GM06990 (cell line): Measurements from ENCODE around the gene RCC1.
A peak's percentile ranks its signal among the peaks of the same experiment; 100 is the strongest.
"Not testable (repeated sequence)": the region's sequence is repeated elsewhere in the genome, so short reads cannot be mapped to it uniquely, and the experiment has no call there.

Experiments
- DNase-seq: peaks from one replicate; pipeline ENCODE4 v3.0.0-alpha.2; 2011; ENCODE audit not compliant: insufficient read length; ENCODE audit errors: extremely low read depth
- H3K27me3 ChIP-seq: replicated peaks from 2 replicates; pipeline ENCODE4 v1.6.0; 2011; ENCODE audit warnings: low read length; ENCODE audit not compliant: control insufficient read depth, insufficient read depth
- H3K36me3 ChIP-seq: 2 replicates; pipeline ENCODE4 v1.5.1; 2011; ENCODE audit warnings: low read length; ENCODE audit not compliant: control insufficient read depth, insufficient read depth
- H3K4me3 ChIP-seq: replicated peaks from 2 replicates; pipeline ENCODE4 v1.5.1; 2011; ENCODE audit warnings: low read depth, mild to moderate bottlenecking, control low read depth, low read length
- TF ChIP-seq, protein P1 (sequence below): IDR thresholded peaks from 2 replicates; pipeline ENCODE4 v1.5.1; 2011; ENCODE audit warnings: low read length, control low read depth, mild to moderate bottlenecking, inconsistent platforms; ENCODE audit not compliant: insufficient read depth, poor library complexity, severe bottlenecking

RCC1 gene

DNA sequence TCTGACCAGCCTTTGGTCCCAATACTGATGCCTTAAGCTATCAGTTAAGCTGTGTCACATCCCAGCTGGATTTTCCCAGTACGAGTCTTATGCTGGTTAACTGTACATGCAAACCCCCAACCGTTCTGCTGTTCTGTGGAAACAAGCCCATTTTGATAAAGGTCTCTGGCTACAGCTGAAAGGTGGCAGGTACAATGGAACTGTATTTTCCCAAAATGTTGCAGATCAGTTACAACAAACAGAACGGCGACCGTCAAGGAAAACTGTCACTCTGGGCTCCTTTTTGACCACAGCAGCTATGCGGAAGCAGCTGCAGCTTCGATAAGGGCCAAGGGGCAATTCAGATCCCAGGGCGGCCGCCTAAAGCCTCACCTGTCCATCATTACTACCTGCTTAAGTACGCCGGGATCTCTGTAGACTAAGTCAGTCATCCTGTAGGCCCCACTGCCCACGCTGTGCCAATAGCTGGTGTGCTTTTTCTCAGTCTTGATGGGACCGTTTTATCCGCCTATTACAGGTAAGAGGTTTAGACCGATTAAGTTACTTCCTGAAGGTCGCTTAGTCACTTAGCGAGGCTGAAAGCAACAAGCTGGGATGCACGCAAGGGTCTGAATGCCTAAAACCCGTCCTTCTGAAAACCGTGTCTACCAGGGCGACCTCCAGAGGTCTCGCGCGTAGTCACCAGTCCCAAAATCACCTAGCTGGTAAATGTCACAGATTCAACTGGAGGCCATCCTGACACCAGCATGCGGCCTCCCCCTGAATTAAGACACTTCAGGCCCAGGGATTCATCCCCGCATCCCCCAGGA lies 75.1 kb downstream of the RCC1 start:
- H3K27me3 ChIP-seq: no peaks in the 10 kb centered on the region
- H3K4me3 ChIP-seq: peak overlapping the region; percentile 70
- TF ChIP-seq, protein P1, sequence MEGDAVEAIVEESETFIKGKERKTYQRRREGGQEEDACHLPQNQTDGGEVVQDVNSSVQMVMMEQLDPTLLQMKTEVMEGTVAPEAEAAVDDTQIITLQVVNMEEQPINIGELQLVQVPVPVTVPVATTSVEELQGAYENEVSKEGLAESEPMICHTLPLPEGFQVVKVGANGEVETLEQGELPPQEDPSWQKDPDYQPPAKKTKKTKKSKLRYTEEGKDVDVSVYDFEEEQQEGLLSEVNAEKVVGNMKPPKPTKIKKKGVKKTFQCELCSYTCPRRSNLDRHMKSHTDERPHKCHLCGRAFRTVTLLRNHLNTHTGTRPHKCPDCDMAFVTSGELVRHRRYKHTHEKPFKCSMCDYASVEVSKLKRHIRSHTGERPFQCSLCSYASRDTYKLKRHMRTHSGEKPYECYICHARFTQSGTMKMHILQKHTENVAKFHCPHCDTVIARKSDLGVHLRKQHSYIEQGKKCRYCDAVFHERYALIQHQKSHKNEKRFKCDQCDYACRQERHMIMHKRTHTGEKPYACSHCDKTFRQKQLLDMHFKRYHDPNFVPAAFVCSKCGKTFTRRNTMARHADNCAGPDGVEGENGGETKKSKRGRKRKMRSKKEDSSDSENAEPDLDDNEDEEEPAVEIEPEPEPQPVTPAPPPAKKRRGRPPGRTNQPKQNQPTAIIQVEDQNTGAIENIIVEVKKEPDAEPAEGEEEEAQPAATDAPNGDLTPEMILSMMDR: peak; percentile 39
- peaks cover 17% of the 10 kb centered on the region for H3K36me3 ChIP-seq
- no peak for DNase-seq

DNA sequence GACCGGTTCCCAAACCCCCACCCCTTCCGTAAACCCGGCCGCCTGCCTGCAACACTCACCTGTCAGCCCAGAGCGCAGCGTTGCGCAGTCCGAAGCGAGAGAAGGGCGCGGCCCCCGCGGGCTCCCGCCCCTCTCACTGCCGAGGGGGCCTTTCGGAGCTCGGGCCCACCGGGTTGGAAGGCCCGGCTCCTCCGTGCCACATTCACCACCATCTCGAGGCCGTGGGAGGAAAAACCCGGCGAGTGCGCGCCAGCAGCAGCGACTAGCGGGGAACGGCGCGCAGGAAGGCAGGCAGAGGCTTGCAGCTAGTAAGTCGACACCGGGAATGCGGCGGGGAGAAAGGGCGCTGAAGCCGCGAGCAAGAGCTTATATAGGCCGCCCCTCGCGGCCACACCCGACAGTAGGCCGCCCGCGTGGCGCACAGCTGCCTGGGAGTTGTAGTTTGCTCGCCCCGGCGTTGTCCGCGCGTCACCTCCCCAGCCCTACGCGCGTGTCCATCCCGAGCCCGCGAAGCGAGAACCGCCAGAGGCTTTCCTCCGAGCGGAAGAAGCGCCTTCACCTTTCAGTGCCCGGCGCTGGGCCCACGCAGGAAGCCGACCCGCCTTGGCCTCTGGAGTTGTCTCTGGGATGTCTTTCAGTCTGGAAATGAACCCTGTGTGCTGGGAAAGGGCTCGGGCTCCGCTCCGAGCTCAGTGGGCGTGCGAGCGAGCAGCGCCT lies 75.8 kb downstream of the RCC1 start:
- TF ChIP-seq, protein P1: no peak
- Histone ChIP-seq H3K4me3 (peak overlapping the region; percentile 70), H3K27me3 (no peaks in the 10 kb centered on the region), H3K36me3 (peaks cover 17% of the 10 kb centered on the region)
- peak; percentile 99 for DNase-seq

DNA sequence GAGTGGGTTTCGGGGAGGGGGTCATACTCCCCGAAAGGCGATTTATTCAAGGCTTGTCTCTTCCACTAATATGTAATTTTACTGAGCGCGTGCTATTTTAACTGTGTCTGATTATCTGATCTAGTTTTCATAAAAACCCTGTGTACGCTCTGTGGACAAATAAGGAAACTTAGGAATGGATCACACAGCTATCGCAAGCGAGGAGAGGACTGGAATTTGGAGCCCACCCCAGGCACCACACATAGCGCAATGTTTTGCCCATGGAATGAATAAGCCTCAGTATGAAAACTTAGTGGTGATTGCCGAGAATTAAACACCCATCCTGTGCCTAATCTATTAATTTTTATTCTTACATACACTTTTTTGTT lies 76.4 kb downstream of the RCC1 start:
- no peak for DNase-seq
- Histone ChIP-seq H3K4me3 (peak overlapping the region; percentile 70), H3K27me3 (no peaks in the 10 kb centered on the region)

DNA sequence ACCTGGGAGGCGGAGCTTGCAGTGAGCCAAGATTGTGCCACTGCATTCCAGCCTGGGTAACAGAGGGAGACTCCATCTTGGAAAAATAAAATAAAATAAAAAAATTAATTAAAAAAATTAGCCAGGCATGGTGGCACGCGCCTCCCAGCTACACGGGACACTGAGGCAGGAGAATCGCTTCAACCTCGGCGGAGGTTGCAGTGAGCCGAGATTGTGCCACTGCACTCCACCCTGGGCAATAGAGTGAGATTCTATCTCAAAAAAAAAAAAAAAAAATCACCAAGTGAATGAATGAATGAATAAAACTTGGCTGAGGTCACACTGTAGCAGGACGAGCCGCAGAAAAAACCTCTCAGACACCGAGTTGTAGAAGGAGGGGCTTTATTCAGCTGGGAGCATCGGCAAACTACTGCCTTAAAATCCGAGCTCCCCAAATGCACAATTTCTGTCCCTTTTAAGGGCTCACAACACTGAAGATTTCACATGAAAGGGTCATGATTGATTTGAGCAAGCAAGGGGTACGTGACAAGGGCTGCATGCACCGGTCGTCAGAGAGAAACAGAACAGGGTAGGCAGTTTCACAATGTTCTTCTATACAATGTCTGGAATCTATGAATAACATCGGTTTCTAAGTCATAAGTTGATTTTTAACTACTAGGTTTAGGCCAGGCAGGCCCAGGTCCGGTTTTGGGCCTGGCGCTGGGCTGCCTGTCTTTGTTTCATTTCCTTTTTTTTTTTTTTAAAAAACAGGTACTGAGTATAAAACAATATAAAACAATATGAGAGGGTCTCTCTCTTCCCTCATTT lies 80.9 kb downstream of the RCC1 start:
- H3K27me3 ChIP-seq, H3K36me3 ChIP-seq, H3K4me3 ChIP-seq, DNase-seq: not testable (repeated sequence)

More for the DNA sequence above, 76.4 kb downstream of the RCC1 start:
- peaks cover 17% of the 10 kb centered on the region for H3K36me3 ChIP-seq
- TF ChIP-seq, protein P1: no peak
